HG03095 (cell line): ENCODE measurements around the gene SLCO3A1.

Experiments used
- ATAC-seq: cut with Tn5 transposase; IDR thresholded peaks from one replicate; pipeline ENCODE4 v1.9.1; 2021; ENCODE audit warnings: moderate library complexity; ENCODE audit not compliant: unreplicated experiment

The SLCO3A1 gene

GRCh38 chr15:91860498-91860897 lies 7.0 kb downstream of the SLCO3A1 start:
- no peak for ATAC-seq

- ATAC-seq, result no peak
Observed at GRCh38 chr15:91861223-91861622, 7.7 kb downstream of the SLCO3A1 start.

- ATAC-seq, result no peak
Observed at GRCh38 chr15:91862891-91863504, 9.5 kb downstream of the SLCO3A1 start.

- ATAC-seq, result no peak
Observed at GRCh38 chr15:91863621-91864255, 10.2 kb downstream of the SLCO3A1 start.

GRCh38 chr15:91864664-91865063 lies 11.2 kb downstream of the SLCO3A1 start:
- no peak for ATAC-seq

- ATAC-seq, result no peak
Observed at GRCh38 chr15:91865486-91865885, 12.0 kb downstream of the SLCO3A1 start.

- no peak for ATAC-seq
Observed at GRCh38 chr15:91865950-91866349, 12.4 kb downstream of the SLCO3A1 start.

GRCh38 chr15:91866371-91866905 lies 12.9 kb downstream of the SLCO3A1 start:
- ATAC-seq, result no peak

- no peak for ATAC-seq
Observed at GRCh38 chr15:91866971-91867372, 13.5 kb downstream of the SLCO3A1 start.

GRCh38 chr15:91867581-91868026 lies 14.1 kb downstream of the SLCO3A1 start:
- ATAC-seq, result no peak

GRCh38 chr15:91870876-91871537 lies 17.5 kb downstream of the SLCO3A1 start:
- no peak for ATAC-seq

- ATAC-seq, result no peak
Observed at GRCh38 chr15:91871837-91872236, 18.3 kb downstream of the SLCO3A1 start.

- ATAC-seq, result no peak
Observed at GRCh38 chr15:91872356-91873137, 19.0 kb downstream of the SLCO3A1 start.

- ATAC-seq, result no peak
Observed at GRCh38 chr15:91873138-91873536, 19.6 kb downstream of the SLCO3A1 start.

- ATAC-seq, result no peak
Observed at GRCh38 chr15:91874171-91874570, 20.7 kb downstream of the SLCO3A1 start.

GRCh38 chr15:91874992-91875660 lies 21.6 kb downstream of the SLCO3A1 start:
- no peak for ATAC-seq

GRCh38 chr15:91876187-91876586 lies 22.7 kb downstream of the SLCO3A1 start:
- no peak for ATAC-seq

- no peak for ATAC-seq
Observed at GRCh38 chr15:91878319-91878870, 24.9 kb downstream of the SLCO3A1 start.

- ATAC-seq, result no peak
Observed at GRCh38 chr15:91879158-91879557, 25.6 kb downstream of the SLCO3A1 start.

- no peak for ATAC-seq
Observed at GRCh38 chr15:91880373-91880772, 26.9 kb downstream of the SLCO3A1 start.
